Transverse colon (tissue), 3 donors: ENCODE measurements around the gene HMHB1.

Source experiments
- CTCF ChIP-seq, 5 experiments: fragments of 200-600 bp in 3 of 5; fragments of 450-650 bp in 2 of 5; sonication (generic) in 3 of 5; IDR thresholded peaks; 1 replicate in 2 of 5; 2 replicates in 3 of 5; pipeline ENCODE4 v1.5.1; 2016 to 2017; ENCODE audit warnings: antibody characterized with exemption in 5 of 5, inconsistent platforms in 3 of 5, mild to moderate bottlenecking in 2 of 5, moderate library complexity in 1 of 5
- EP300 ChIP-seq: sonication (generic); formaldehyde crosslinking; IDR thresholded peaks from one replicate; pipeline ENCODE4 v1.6.1; 2017; ENCODE audit warnings: antibody characterized with exemption, low read depth

GRCh38 chr5:143812085-143812705 lies at the start of gene HMHB1:
- TF ChIP-seq CTCF (IDR thresholded peaks at IDR 0.05) (no peak), EP300 (no peak)
